K562 (cell line): Measurements from ENCODE around the gene SYMPK. TPM values are rescaled to one million over a fixed set of nuclear protein-coding genes. Genes with fewer than 3 reads are reported as not detected.

ENCODE experiments used
- ATAC-seq: fragments of 200-7000 bp; cut with Tn5 transposase; 3 replicates; pipeline ENCODE4 v1.9.1; 2020; ENCODE audit warnings: moderate library complexity
- BruUV-seq: library from RNA; stranded (reverse); fragments of 400-500 nt; replicated peaks from 2 replicates; lab custom pipeline; 2021; lab: Mats Ljungman, UMichigan
- CTCF ChIA-PET: fragments of 300-600 bp; formaldehyde crosslinking; extraction: SDS; loops from one replicate; lab custom pipeline; 2021; ENCODE audit warnings: low intra/inter-chr PET ratio; lab: Yijun Ruan, JAX
- POLR2A ChIA-PET: fragments of 300-600, 350-650 bp; sonication (Branson Sonifier 250); formaldehyde crosslinking; extraction: SDS; loops from one replicate; lab custom pipeline; 2021; ENCODE audit warnings: antibody characterized with exemption, inconsistent platforms; lab: Yijun Ruan, JAX
- DNase-seq, 4 experiments: peaks; one replicate each; pipeline versions ENCODE4 v3.0.0 to v3.0.0-alpha.2; 2011 to 2018; ENCODE audit warnings: low spot score in 3 of 4, mixed read lengths in 3 of 4; ENCODE audit errors: extremely low read depth in 1 of 4
- FAIRE-seq: peaks from 2 replicates; lab custom pipeline; 2011; peaks lifted over from hg19 to GRCh38; lab: Jason Lieb, UNC
- H2AFZ ChIP-seq: 2 replicates; pipeline ENCODE4 v1.6.0; 2011; ENCODE audit warnings: low read depth, low read length, control low read depth, inconsistent platforms
- H3K27ac ChIP-seq: fragments of 200-600 bp; 3 replicates; pipeline ENCODE4 v1.8.0; 2011; ENCODE audit warnings: low read depth, mild to moderate bottlenecking, control low read depth, inconsistent platforms, low read length, moderate library complexity, mixed read lengths; ENCODE audit errors: extremely low read depth
- H3K27me3 ChIP-seq, 2 experiments: fragments of 300-600 bp in 1 of 2; 2 replicates in 1 of 2; 3 replicates in 1 of 2; pipeline versions ENCODE4 v1.6.0 to v1.8.0; 2011; ENCODE audit warnings: inconsistent platforms in 2 of 2, low read length in 2 of 2, mild to moderate bottlenecking in 1 of 2, mixed read lengths in 1 of 2, moderate library complexity in 1 of 2; ENCODE audit not compliant: control insufficient read depth in 2 of 2, insufficient read depth in 2 of 2
- H3K36me3 ChIP-seq: fragments of 300-600 bp; 3 replicates; pipeline ENCODE4 v1.8.0; 2011; ENCODE audit warnings: mild to moderate bottlenecking, low read length, inconsistent platforms; ENCODE audit not compliant: control insufficient read depth, insufficient read depth
- H3K4me1 ChIP-seq, 2 experiments: fragments of 200-600 bp in 1 of 2; replicated peaks in 1 of 2; 2 replicates in 1 of 2; 3 replicates in 1 of 2; pipeline versions ENCODE4 v1.5.1 to v1.8.0; 2011; ENCODE audit warnings: inconsistent platforms in 2 of 2, low read length in 2 of 2, mild to moderate bottlenecking in 1 of 2, mixed read lengths in 1 of 2, moderate library complexity in 1 of 2; ENCODE audit not compliant: control insufficient read depth in 2 of 2, insufficient read depth in 2 of 2
- H3K4me2 ChIP-seq: 2 replicates; pipeline ENCODE4 v1.6.1; 2011; ENCODE audit warnings: low read length, control low read depth, inconsistent platforms, mixed read lengths; ENCODE audit not compliant: insufficient read depth
- H3K4me3 ChIP-seq: fragments of 200-600 bp; sonication (generic), shearing (Covaris generic); 2 replicates; pipeline ENCODE4 v1.5.1; 2016; ENCODE audit warnings: control low read depth, inconsistent platforms
- H3K79me2 ChIP-seq: fragments of 200-600 bp; 3 replicates; pipeline ENCODE4 v1.8.0; 2011; ENCODE audit warnings: low read length, inconsistent platforms; ENCODE audit not compliant: control insufficient read depth, insufficient read depth
- H3K9ac ChIP-seq, 2 experiments: 2 replicates each; pipeline versions ENCODE4 v1.6.0 to v1.6.1; 2011; ENCODE audit warnings: low read depth in 2 of 2, low read length in 2 of 2, control low read depth in 1 of 2, inconsistent platforms in 1 of 2, mild to moderate bottlenecking in 1 of 2, mixed read lengths in 1 of 2; ENCODE audit not compliant: insufficient read depth in 1 of 2
- H3K9me1 ChIP-seq: one replicate; pipeline ENCODE4 v1.6.0; 2011; ENCODE audit warnings: inconsistent platforms, mild to moderate bottlenecking, low read length, moderate library complexity; ENCODE audit not compliant: control insufficient read depth, insufficient read depth
- H3K9me3 ChIP-seq: replicated peaks from 2 replicates; pipeline ENCODE4 v1.5.1; 2011; ENCODE audit warnings: low read depth, low read length, inconsistent platforms; ENCODE audit not compliant: control insufficient read depth, insufficient read depth
- H4K20me1 ChIP-seq: replicated peaks from 2 replicates; pipeline ENCODE4 v1.6.1; 2011; ENCODE audit warnings: low read length, inconsistent platforms, mixed read lengths; ENCODE audit not compliant: control insufficient read depth, insufficient read depth
- POLR2G ChIP-seq: fragments of 200-400 bp; formaldehyde crosslinking; IDR thresholded peaks from 2 replicates; pipeline ENCODE4 v1.6.1; 2017; ENCODE audit warnings: low read depth, mild to moderate bottlenecking, antibody characterized with exemption, low read length, moderate library complexity
- RBFOX2 ChIP-seq: fragments of 200-400 bp; formaldehyde crosslinking; IDR thresholded peaks from 2 replicates; pipeline ENCODE4 v1.6.1; 2017; ENCODE audit warnings: low read depth, mild to moderate bottlenecking, low read length, moderate library complexity
- ZBTB49 ChIP-seq: sonication (generic); formaldehyde crosslinking; IDR thresholded peaks from 2 replicates; pipeline ENCODE4 v1.8.0; 2022; ENCODE audit warnings: missing genetic modification reagents, mild to moderate bottlenecking, borderline replicate concordance
- ZNF280B ChIP-seq: fragments of 250-450 bp; sonication (Bioruptor Pico); IDR thresholded peaks from 2 replicates; pipeline ENCODE4 v1.5.1; 2021; ENCODE audit warnings: mild to moderate bottlenecking
- WGBS: fragments of 100-300 bp; shearing (Covaris generic); methylation state at CpG from one replicate; pipeline ENCODE4 v1.1.6; 2016; ENCODE audit warnings: low coverage, mixed read lengths; ENCODE audit not compliant: insufficient coverage; ENCODE audit errors: missing lambda C conversion rate; 5-methylcytosine and 5-hydroxymethylcytosine counted together
- in situ Hi-C: fragments of 300-500 bp; cut with MboI; formaldehyde crosslinking; loops from 4 replicates; pipeline ENCODE4 v1.15.0; 2018; ENCODE audit warnings: inconsistent platforms, mixed read lengths
- intact Hi-C: fragments of 100-400 bp; cut with micrococcal nuclease; formaldehyde crosslinking; loops from 2 replicates; pipeline ENCODE4 v1.14.2; 2022
- polyA plus RNA-seq, 8 experiments: library from polyadenylated mRNA; depleted of rRNA in 4 of 8; stranded (reverse) in 5 of 8; unstranded in 3 of 8; fragments of >200 nt; fragmentation: Nextera tagmentation in 2 of 8; fragmentation: Illumina TruSeq in 1 of 8; extraction: Ambion mirVana in 2 of 8; extraction: Trizol in 1 of 8; gene quantifications; 2 replicates each; pipeline versions ENCODE4 v1.2.1 to v1.2.3, GENCODE V29; 2011 to 2014; ENCODE audit warnings: inconsistent platforms in 1 of 8, missing spikeins in 1 of 8
- total RNA-seq, 7 experiments: library from RNA; depleted of rRNA in 6 of 7; stranded (reverse); fragments of >200 nt in 6 of 7; fragmentation: Illumina TruSeq in 2 of 7; extraction: Trizol in 2 of 7; gene quantifications; 2 replicates each; pipeline versions ENCODE4 v1.2.1 to v1.2.3, GENCODE V29; 2011 to 2021; ENCODE audit warnings: low replicate concordance in 1 of 7

Gene SYMPK
- total and polyA plus RNA-seq, 9 of the 15 experiments (the other 6 are each of a cell fraction or from before 2014, with no cell fraction given), result 0.73 to 95.5 (median 58.4) TPM

- H3K27ac ChIP-seq, result no peak overlapping the region
- POLR2A ChIA-PET, result interaction anchor here (0.6 to 1.6 kb wide), 5 partner anchors 9 to 503 kb away, joined by 3 to 11 read pairs (median 3); partner anchors contain the start of genes FOXA3 and SYMPK
- BruUV-seq, result no TSS peak
- ATAC-seq (no peak), FAIRE-seq (no peak)
- peaks cover 0 to 3% of the 10 kb centered on the region in 2 experiments; a peak in 1 of 5 replicates for H3K4me1 ChIP-seq
- H4K20me1 ChIP-seq, result no peaks in the 10 kb centered on the region
- TF ChIP-seq ZBTB49 (no peak), RBFOX2 (peak; percentile 28; the same call in 1 of the 2 replicates), ZNF280B (CRISPR knock-in tag) (no peak), POLR2G (peak; percentile 53)
- TF ChIP-seq, all 486 proteins: peak for 2
- Histone ChIP-seq H3K27me3 (no peaks in the 10 kb centered on the region), H3K9ac (peak overlapping the region in 1 of 2 experiments; percentile 61; a peak in 2 of 4 replicates), H3K36me3 (peaks cover 76% of the 10 kb centered on the region), H3K9me3 (no peaks in the 10 kb centered on the region), H3K4me3 (no peak overlapping the region), H3K79me2 (peaks cover 18% of the 10 kb centered on the region), H2AFZ (no peak overlapping the region), H3K4me2 (no peak overlapping the region), H3K9me1 (no peaks in the 10 kb centered on the region)
- DNase-seq, result no peak
- 92% methylated on average over 11 of the region's 16 CpGs for WGBS
- in situ Hi-C loops, result no loop called here
- intact Hi-C loops, result no loop called here
- CTCF ChIA-PET, result no interaction called here
Observed at GRCh38 chr19:45854167-45854778, 8.7 kb downstream of the SYMPK start.
